Choroid plexus epithelial cell (primary cell): Measurements from ENCODE around the gene LSM5.
"Not testable (repeated sequence)": the region's sequence is repeated elsewhere in the genome, so short reads cannot be mapped to it uniquely, and the experiment has no call there.

Source experiments
- DNase-seq: peaks from one replicate; pipeline ENCODE4 v3.0.0-alpha.2; 2010; ENCODE audit warnings: low read depth
- H3K4me3 ChIP-seq: 2 replicates; pipeline ENCODE4 v1.5.1; 2011; ENCODE audit warnings: low read depth, mild to moderate bottlenecking, control low read depth, low read length, moderate library complexity
- TF ChIP-seq, protein P1 (sequence below): conservative IDR thresholded peaks from 2 replicates; pipeline ENCODE4 v1.5.1; 2011; ENCODE audit warnings: low read depth, mild to moderate bottlenecking, control low read depth, inconsistent platforms, low read length, moderate library complexity

LSM5 gene

GRCh38 chr7:32506266-32507054 lies 16.3 kb upstream of the LSM5 start:
- peak; percentile 94 for DNase-seq
- TF ChIP-seq, protein P1, sequence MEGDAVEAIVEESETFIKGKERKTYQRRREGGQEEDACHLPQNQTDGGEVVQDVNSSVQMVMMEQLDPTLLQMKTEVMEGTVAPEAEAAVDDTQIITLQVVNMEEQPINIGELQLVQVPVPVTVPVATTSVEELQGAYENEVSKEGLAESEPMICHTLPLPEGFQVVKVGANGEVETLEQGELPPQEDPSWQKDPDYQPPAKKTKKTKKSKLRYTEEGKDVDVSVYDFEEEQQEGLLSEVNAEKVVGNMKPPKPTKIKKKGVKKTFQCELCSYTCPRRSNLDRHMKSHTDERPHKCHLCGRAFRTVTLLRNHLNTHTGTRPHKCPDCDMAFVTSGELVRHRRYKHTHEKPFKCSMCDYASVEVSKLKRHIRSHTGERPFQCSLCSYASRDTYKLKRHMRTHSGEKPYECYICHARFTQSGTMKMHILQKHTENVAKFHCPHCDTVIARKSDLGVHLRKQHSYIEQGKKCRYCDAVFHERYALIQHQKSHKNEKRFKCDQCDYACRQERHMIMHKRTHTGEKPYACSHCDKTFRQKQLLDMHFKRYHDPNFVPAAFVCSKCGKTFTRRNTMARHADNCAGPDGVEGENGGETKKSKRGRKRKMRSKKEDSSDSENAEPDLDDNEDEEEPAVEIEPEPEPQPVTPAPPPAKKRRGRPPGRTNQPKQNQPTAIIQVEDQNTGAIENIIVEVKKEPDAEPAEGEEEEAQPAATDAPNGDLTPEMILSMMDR = no peak
- no peak overlapping the region for H3K4me3 ChIP-seq

DNA sequence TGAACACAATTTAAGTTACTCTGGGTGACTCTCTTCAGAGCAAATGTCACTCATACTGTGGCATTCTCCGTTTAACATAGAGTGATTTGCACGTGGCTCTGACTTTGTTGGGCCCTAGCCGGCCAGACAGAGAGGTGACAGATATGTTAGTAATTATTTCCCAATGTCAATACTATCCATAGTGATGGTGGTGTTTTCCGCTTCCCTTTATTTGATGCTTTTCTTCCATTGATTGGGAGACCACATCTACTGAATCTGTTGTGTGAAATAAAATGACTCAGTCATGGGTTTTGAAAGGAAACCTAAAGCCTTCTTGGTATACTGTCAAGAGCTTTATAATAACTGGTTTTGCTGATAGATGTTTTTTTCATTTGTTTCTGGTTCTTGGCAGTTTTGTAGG lies 12.5 kb upstream of the LSM5 start:
- TF ChIP-seq, protein P1 = no peak
- no peak overlapping the region for H3K4me3 ChIP-seq
- no peak for DNase-seq

DNA sequence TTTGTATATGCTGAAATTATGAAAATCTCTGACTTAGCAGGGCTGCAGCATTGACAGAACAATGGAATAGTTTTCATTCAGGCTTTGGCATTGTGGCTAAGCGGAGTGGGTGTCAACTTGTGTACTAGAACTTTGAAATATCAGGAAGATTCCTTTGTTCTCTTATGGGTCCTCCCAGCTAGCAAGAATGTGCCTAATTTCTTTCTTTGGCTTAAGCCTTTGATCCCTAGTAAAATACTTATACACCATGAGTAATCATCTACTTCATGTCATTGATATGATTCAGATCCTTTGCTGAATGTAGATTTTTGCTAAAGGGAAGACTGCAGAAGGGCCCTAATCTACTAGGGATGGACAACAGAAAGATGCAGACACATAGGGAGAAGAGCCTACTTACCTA lies 11.3 kb upstream of the LSM5 start:
- TF ChIP-seq, protein P1 = no peak
- H3K4me3 ChIP-seq = no peak overlapping the region
- DNase-seq = peak; percentile 47

GRCh38 chr7:32500922-32501341 lies 10.8 kb upstream of the LSM5 start:
- TF ChIP-seq, protein P1 = no peak
- DNase-seq = peak; percentile 68
- no peak overlapping the region for H3K4me3 ChIP-seq

DNA sequence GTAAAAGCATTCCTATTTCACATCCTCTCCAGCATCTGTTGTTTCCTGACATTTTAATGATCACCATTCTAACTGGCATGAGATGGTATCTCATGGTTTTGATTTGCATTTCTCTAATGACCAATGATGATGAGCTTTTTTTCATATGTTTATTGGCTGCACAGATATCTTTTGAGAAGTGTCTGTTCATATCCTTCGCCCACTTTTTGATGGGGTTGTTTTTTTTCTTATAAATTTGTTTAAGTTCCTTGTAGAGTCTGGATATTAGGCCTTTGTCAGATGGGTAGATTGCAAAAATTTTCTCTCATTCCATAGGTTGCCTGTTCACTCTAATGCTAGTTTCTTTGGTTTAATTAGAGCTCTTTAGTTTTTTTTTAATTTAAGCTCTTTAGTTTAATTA lies 10.0 kb upstream of the LSM5 start:
- DNase-seq, H3K4me3 ChIP-seq: not testable (repeated sequence)

DNA sequence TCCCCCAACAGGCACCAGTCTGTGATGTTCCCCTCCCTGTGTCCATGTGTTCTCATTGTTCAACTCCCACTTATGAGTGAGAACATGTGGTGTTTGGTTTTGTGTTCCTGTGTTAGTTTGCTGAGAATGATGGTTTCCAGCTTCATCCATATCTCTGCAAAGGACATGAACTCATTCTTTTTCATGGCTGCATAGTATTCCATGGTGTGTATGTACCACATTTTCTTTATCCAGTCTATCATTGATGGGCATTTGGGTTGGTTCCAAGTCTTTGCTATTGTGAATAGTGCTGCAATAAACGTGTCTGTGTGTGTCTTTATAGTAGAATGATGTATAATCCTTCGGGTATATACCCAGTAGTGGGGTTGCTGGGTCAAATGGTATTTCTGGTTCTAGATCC lies 9.6 kb upstream of the LSM5 start:
- not testable (repeated sequence) for H3K4me3 ChIP-seq, DNase-seq

GRCh38 chr7:32496052-32496813 lies 6.1 kb upstream of the LSM5 start:
- peak overlapping the region; percentile 97 for H3K4me3 ChIP-seq
- TF ChIP-seq, protein P1 = no peak
- no peak for DNase-seq
